Measurements from ENCODE around the gene ELL. TPM values are rescaled to one million over a fixed set of nuclear protein-coding genes. Genes with fewer than 3 reads are reported as not detected.

The ELL gene
- total and polyA plus RNA-seq, 9 of the 15 experiments (the other 6 are each of a cell fraction or from before 2014, with no cell fraction given), result 0.24 to 22.5 (median 4.1) TPM

- TF ChIP-seq, protein P1, sequence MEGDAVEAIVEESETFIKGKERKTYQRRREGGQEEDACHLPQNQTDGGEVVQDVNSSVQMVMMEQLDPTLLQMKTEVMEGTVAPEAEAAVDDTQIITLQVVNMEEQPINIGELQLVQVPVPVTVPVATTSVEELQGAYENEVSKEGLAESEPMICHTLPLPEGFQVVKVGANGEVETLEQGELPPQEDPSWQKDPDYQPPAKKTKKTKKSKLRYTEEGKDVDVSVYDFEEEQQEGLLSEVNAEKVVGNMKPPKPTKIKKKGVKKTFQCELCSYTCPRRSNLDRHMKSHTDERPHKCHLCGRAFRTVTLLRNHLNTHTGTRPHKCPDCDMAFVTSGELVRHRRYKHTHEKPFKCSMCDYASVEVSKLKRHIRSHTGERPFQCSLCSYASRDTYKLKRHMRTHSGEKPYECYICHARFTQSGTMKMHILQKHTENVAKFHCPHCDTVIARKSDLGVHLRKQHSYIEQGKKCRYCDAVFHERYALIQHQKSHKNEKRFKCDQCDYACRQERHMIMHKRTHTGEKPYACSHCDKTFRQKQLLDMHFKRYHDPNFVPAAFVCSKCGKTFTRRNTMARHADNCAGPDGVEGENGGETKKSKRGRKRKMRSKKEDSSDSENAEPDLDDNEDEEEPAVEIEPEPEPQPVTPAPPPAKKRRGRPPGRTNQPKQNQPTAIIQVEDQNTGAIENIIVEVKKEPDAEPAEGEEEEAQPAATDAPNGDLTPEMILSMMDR (IDR thresholded peaks at IDR 0.05 in 2 of 3, conservative IDR thresholded peaks at IDR 0.05 in 1 of 3; ENCODE audit: insufficient read depth in 2 of 3, low read depth in 1 of 3, low read length in 3 of 3), result peak; percentile 38 to 66 (median 57); a peak in 4 of 6 replicates
- TF ChIP-seq MAFF (IDR thresholded peaks at IDR 0.05; ENCODE audit: low read length) (no peak), ZSCAN29 (IDR thresholded peaks at IDR 0.05) (0 out of 2 replicates have a peak, but pooled peaks have one; percentile 63), ZNF3 (CRISPR knock-in tag; IDR thresholded peaks at IDR 0.05) (no peak), HOMEZ (CRISPR knock-in tag; IDR thresholded peaks at IDR 0.05) (no peak), ZNF444 (CRISPR knock-in tag; IDR thresholded peaks at IDR 0.05) (0 out of 2 replicates have a peak, but pooled peaks have one; percentile 47), CBX3 (IDR thresholded peaks at IDR 0.05; ENCODE audit: borderline replicate concordance in 1 of 2, low read length in 2 of 2) (peak in 1 of 2 experiments; percentile 95; a peak in 2 of 3 replicates), ZFP1 (CRISPR knock-in tag; IDR thresholded peaks at IDR 0.05) (no peak), U2AF2 (optimal IDR thresholded peaks at IDR 0.05; ENCODE audit: low read depth, low read length) (no peak), MTF1 (CRISPR knock-in tag; IDR thresholded peaks at IDR 0.05; ENCODE audit: borderline replicate concordance) (no peak), DNMT1 (IDR thresholded peaks at IDR 0.05) (no peak), SOX6 (IDR thresholded peaks at IDR 0.05) (peak; percentile 94), ZNF717 (CRISPR knock-in tag; IDR thresholded peaks at IDR 0.05) (no peak), SIN3B (IDR thresholded peaks at IDR 0.05; ENCODE audit: low read depth) (no peak), THAP7 (CRISPR knock-in tag; IDR thresholded peaks at IDR 0.05) (no peak), CLOCK (CRISPR knock-in tag; IDR thresholded peaks at IDR 0.05; ENCODE audit: borderline replicate concordance) (no peak), RFX7 (CRISPR knock-in tag; IDR thresholded peaks at IDR 0.05) (no peak), ZBTB12 (CRISPR knock-in tag; IDR thresholded peaks at IDR 0.05) (no peak), LARP7 (IDR thresholded peaks at IDR 0.05) (no peak), GTF2E2 (tag; IDR thresholded peaks at IDR 0.05) (no peak; the same call in 1 of the 2 replicates), GABPB2 (CRISPR knock-in tag; conservative IDR thresholded peaks at IDR 0.05) (no peak), MED1 (CRISPR knock-in tag; IDR thresholded peaks at IDR 0.05; ENCODE audit: borderline replicate concordance) (no peak)
Measured at GRCh38 chr19:18543814-18544475, 22.1 kb upstream of the ELL start (continued).
